OCI-LY1 (cell line): Measurements from ENCODE around the gene GPR183.

Experiments
- H2AFZ ChIP-seq: fragments of 200-600 bp; sonication (generic), shearing (Covaris generic); 2 replicates; pipeline ENCODE4 v1.6.0; 2014; ENCODE audit warnings: antibody characterized with exemption, mild to moderate bottlenecking, low read length
- H3F3A ChIP-seq: fragments of 200-600 bp; sonication (generic), shearing (Covaris generic); 2 replicates; pipeline ENCODE4 v1.6.0; 2014; ENCODE audit warnings: mild to moderate bottlenecking, antibody characterized with exemption, low read length, moderate library complexity; ENCODE audit not compliant: insufficient read depth
- H3K27ac ChIP-seq: fragments of 200-600 bp; sonication (generic); 2 replicates; pipeline ENCODE4 v1.5.1; 2014; ENCODE audit warnings: low read length, mixed run types, mild to moderate bottlenecking, low read depth; ENCODE audit not compliant: poor library complexity, severe bottlenecking
- H3K27me3 ChIP-seq: fragments of 200-600 bp; sonication (generic); 2 replicates; pipeline ENCODE4 v1.6.0; 2014; ENCODE audit warnings: antibody characterized with exemption, mild to moderate bottlenecking, low read length, moderate library complexity; ENCODE audit not compliant: insufficient read depth
- H3K36me3 ChIP-seq: fragments of 200-600 bp; sonication (generic); 2 replicates; pipeline ENCODE4 v1.6.1; 2014; ENCODE audit warnings: mild to moderate bottlenecking, antibody characterized with exemption, low read length, moderate library complexity, mixed read lengths; ENCODE audit not compliant: insufficient read depth
- H3K4me1 ChIP-seq: fragments of 200-600 bp; sonication (generic); 2 replicates; pipeline ENCODE4 v1.5.1; 2014; ENCODE audit warnings: mild to moderate bottlenecking, low read length, moderate library complexity; ENCODE audit not compliant: insufficient read depth, severe bottlenecking
- H3K4me2 ChIP-seq: fragments of 200-600 bp; sonication (generic), shearing (Covaris generic); 2 replicates; pipeline ENCODE4 v1.6.1; 2014; ENCODE audit warnings: low read length
- H3K4me3 ChIP-seq: fragments of 200-600 bp; sonication (generic); 2 replicates; pipeline ENCODE4 v1.5.1; 2014; ENCODE audit warnings: low read length, low read depth, mild to moderate bottlenecking, mixed read lengths; ENCODE audit not compliant: poor library complexity, severe bottlenecking
- H3K79me2 ChIP-seq: fragments of 200-600 bp; shearing (Covaris generic); 2 replicates; pipeline ENCODE4 v1.6.1; 2016; ENCODE audit warnings: mixed run types, low read length, mixed read lengths; ENCODE audit not compliant: insufficient read depth
- H3K9ac ChIP-seq: fragments of 200-600 bp; sonication (generic), shearing (Covaris generic); 2 replicates; pipeline ENCODE4 v1.6.1; 2014; ENCODE audit warnings: mild to moderate bottlenecking, low read length, mixed read lengths
- H3K9me2 ChIP-seq: fragments of 200-600 bp; sonication (generic), shearing (Covaris generic); 2 replicates; pipeline ENCODE4 v1.6.1; 2014; ENCODE audit warnings: low read depth, mild to moderate bottlenecking, low read length, mixed read lengths
- H3K9me3 ChIP-seq: fragments of 200-600 bp; shearing (Covaris generic); 2 replicates; pipeline ENCODE4 v1.6.1; 2014; ENCODE audit warnings: low read length, mixed read lengths
- H4K20me1 ChIP-seq: fragments of 200-600 bp; sonication (generic), shearing (Covaris generic); 2 replicates; pipeline ENCODE4 v1.6.0; 2016; ENCODE audit warnings: mild to moderate bottlenecking, low read length; ENCODE audit not compliant: insufficient read depth
- CTCF ChIP-seq: fragments of 200-600 bp; sonication (generic), shearing (Covaris generic); IDR thresholded peaks from 2 replicates; pipeline ENCODE4 v1.5.1; 2017; ENCODE audit warnings: mild to moderate bottlenecking, antibody characterized with exemption, low read length, moderate library complexity, mixed read lengths
- EZH2 ChIP-seq: fragments of 200-600 bp; sonication (generic), shearing (Covaris generic); IDR thresholded peaks from 2 replicates; pipeline ENCODE4 v1.8.0; 2017; ENCODE audit warnings: borderline replicate concordance, mixed run types, mild to moderate bottlenecking, antibody characterized with exemption, low read length, moderate library complexity, mixed read lengths

The GPR183 gene

GRCh38 chr13:99264051-99264450, 43.1 kb downstream of the GPR183 start:
- no peaks in the 10 kb centered on the region for H3K79me2 ChIP-seq
- no peaks in the 10 kb centered on the region for H3K9me3 ChIP-seq
- no peak overlapping the region for H2AFZ ChIP-seq
- H3K4me2 ChIP-seq: no peak overlapping the region
- TF ChIP-seq EZH2 (no peak), CTCF (no peak)
- no peaks in the 10 kb centered on the region for H3K27me3 ChIP-seq
- H3K9me2 ChIP-seq: no peaks in the 10 kb centered on the region
- no peak overlapping the region for H3K4me3 ChIP-seq
- H3K36me3 ChIP-seq: 0 out of 2 replicates have a peak, but pooled peaks cover 8% of the 10 kb centered on the region
- H4K20me1 ChIP-seq: no peaks in the 10 kb centered on the region
- H3K4me1 ChIP-seq: peaks cover 45% of the 10 kb centered on the region
- peaks cover 4% of the 10 kb centered on the region; the same call in 1 of the 2 replicates for H3F3A ChIP-seq
- H3K27ac ChIP-seq: peak overlapping the region; percentile 38
- H3K9ac ChIP-seq: no peak overlapping the region

- Histone ChIP-seq H3K9me2 (no peaks in the 10 kb centered on the region), H3K36me3 (0 out of 2 replicates have a peak, but pooled peaks cover 8% of the 10 kb centered on the region), H3K27ac (no peak overlapping the region), H3K4me3 (no peak overlapping the region), H3F3A (peaks cover 4% of the 10 kb centered on the region; the same call in 1 of the 2 replicates), H2AFZ (no peak overlapping the region), H3K9me3 (no peaks in the 10 kb centered on the region), H3K79me2 (no peaks in the 10 kb centered on the region), H4K20me1 (no peaks in the 10 kb centered on the region), H3K27me3 (no peaks in the 10 kb centered on the region), H3K4me2 (no peak overlapping the region), H3K9ac (no peak overlapping the region), H3K4me1 (peaks cover 53% of the 10 kb centered on the region)
- TF ChIP-seq EZH2 (no peak), CTCF (no peak)
These were observed 43.9 kb downstream of the GPR183 start for GRCh38 chr13:99263126-99263785.

- H3K4me3 ChIP-seq: no peak overlapping the region
- no peaks in the 10 kb centered on the region for H3K27me3 ChIP-seq
- TF ChIP-seq CTCF (no peak), EZH2 (no peak)
- H3K9ac ChIP-seq: no peak overlapping the region; the same call in 1 of the 2 replicates
- H3K4me2 ChIP-seq: no peak overlapping the region; the same call in 1 of the 2 replicates
- peak overlapping the region; percentile 4 for H3K27ac ChIP-seq
- peaks cover 20% of the 10 kb centered on the region for H3K79me2 ChIP-seq
- no peaks in the 10 kb centered on the region for H3K9me3 ChIP-seq
- H3K4me1 ChIP-seq: peaks cover 71% of the 10 kb centered on the region
- H3F3A ChIP-seq: peaks cover 4% of the 10 kb centered on the region; the same call in 1 of the 2 replicates
- H3K9me2 ChIP-seq: no peaks in the 10 kb centered on the region
- H2AFZ ChIP-seq: no peak overlapping the region
- H4K20me1 ChIP-seq: no peaks in the 10 kb centered on the region
- H3K36me3 ChIP-seq: peaks cover 11% of the 10 kb centered on the region
These were observed 46.1 kb downstream of the GPR183 start for GRCh38 chr13:99261059-99261458.
